GM21737 (cell line): ENCODE results near the gene TANGO2.

Experiments
- ATAC-seq: cut with Tn5 transposase; IDR thresholded peaks from one replicate; pipeline ENCODE4 v1.9.1; 2021; ENCODE audit warnings: mild to moderate bottlenecking, moderate library complexity; ENCODE audit not compliant: unreplicated experiment

Gene TANGO2

GRCh38 chr22:20020533-20021195 lies at the start of gene TANGO2:
Gene TANGO2, plus strand, starts transcription at chr22:20021110. Its CDS starts 15,689 bp downstream, at chr22:20036799.
- ATAC-seq: peak; percentile 69

- no peak for ATAC-seq
These were observed 49.4 kb upstream of the TANGO2 start for GRCh38 chr22:19971276-19972124.

- ATAC-seq: no peak
These were observed 48.7 kb upstream of the TANGO2 start for GRCh38 chr22:19972251-19972650.

- no peak for ATAC-seq
These were observed 48.0 kb upstream of the TANGO2 start for GRCh38 chr22:19972652-19973550.

GRCh38 chr22:19973551-19974267 lies 47.2 kb upstream of the TANGO2 start:
- no peak for ATAC-seq

- no peak for ATAC-seq
These were observed 46.5 kb upstream of the TANGO2 start for GRCh38 chr22:19974268-19974861.

- ATAC-seq: no peak
These were observed 45.8 kb upstream of the TANGO2 start for GRCh38 chr22:19974935-19975706.

- ATAC-seq: no peak
These were observed 45.2 kb upstream of the TANGO2 start for GRCh38 chr22:19975707-19976035.

GRCh38 chr22:19976671-19977070 lies 44.2 kb upstream of the TANGO2 start:
- ATAC-seq: no peak

GRCh38 chr22:19977296-19978243 lies 43.3 kb upstream of the TANGO2 start:
- ATAC-seq: no peak

GRCh38 chr22:19978748-19979147 lies 42.2 kb upstream of the TANGO2 start:
- ATAC-seq: no peak

- no peak for ATAC-seq
These were observed 41.0 kb upstream of the TANGO2 start for GRCh38 chr22:19979712-19980493.

GRCh38 chr22:19980766-19981165 lies 40.1 kb upstream of the TANGO2 start:
- no peak for ATAC-seq

GRCh38 chr22:19981171-19981960 lies 39.5 kb upstream of the TANGO2 start:
- no peak for ATAC-seq

- no peak for ATAC-seq
These were observed 38.7 kb upstream of the TANGO2 start for GRCh38 chr22:19981961-19982920.
